H1 (cell line): ENCODE results near the gene SPEF1. TPM values are rescaled to one million over a fixed set of nuclear protein-coding genes. Genes with fewer than 3 reads are reported as not detected.
A peak's percentile ranks its signal among the peaks of the same experiment; 100 is the strongest.

ENCODE experiments used
- CHD7 ChIP-seq: fragments of 300-600 bp; sonication (generic); IDR thresholded peaks from 2 replicates; pipeline ENCODE4 v1.7.1; 2012; ENCODE audit warnings: low read length, moderate library complexity, mild to moderate bottlenecking, inconsistent platforms; ENCODE audit not compliant: insufficient replicate concordance
- POLR2AphosphoS5 ChIP-seq: IDR thresholded peaks from 2 replicates; pipeline ENCODE4 v1.6.1; 2011; ENCODE audit warnings: low read depth, low read length
- polyA plus RNA-seq, 7 experiments: library from polyadenylated mRNA; depleted of rRNA in 3 of 7; stranded (reverse) in 5 of 7; unstranded in 2 of 7; fragments of >200 nt in 5 of 7; fragments of 200-250 nt in 2 of 7; gene quantifications; 1 replicate in 5 of 7; 2 replicates in 1 of 7; 4 replicates in 1 of 7; pipeline versions ENCODE4 v1.2.1 to v1.2.3, GENCODE V29; 2011 to 2013; ENCODE audit warnings: missing spikeins in 2 of 7, mixed read lengths in 2 of 7
- total RNA-seq: library from RNA; stranded (reverse); fragmentation: NEBNext Ultra II Directional; extraction: Animal tissue kit (Norgen Biotek cat#: 25700); gene quantifications from 2 replicates; pipeline ENCODE4 v1.2.1, GENCODE V29; 2021

SPEF1 gene
- total and polyA plus RNA-seq, 2 of the 8 experiments (the other 6 are each of a cell fraction or from before 2014, with no cell fraction given) = 0.51 to 0.71 TPM

- TF ChIP-seq CHD7 (no peak), POLR2AphosphoS5 (0 out of 2 replicates have a peak, but pooled peaks have one; percentile 42)
- TF ChIP-seq, all 59 proteins: peak for 1
Observed at GRCh38 chr20:3753501-3754275, 27.6 kb downstream of the SPEF1 start (continued).
